HCT116 (cell line): ENCODE results near the gene UBA7. TPM values are rescaled to one million over a fixed set of nuclear protein-coding genes. Genes with fewer than 3 reads are reported as not detected.

Experiments used
- ATAC-seq: fragments of 200-7000 bp; cut with Tn5 transposase; 2 replicates; pipeline ENCODE4 v1.9.1; 2020; ENCODE audit warnings: mild to moderate bottlenecking, moderate library complexity
- BruUV-seq: library from RNA; stranded (reverse); fragments of 400-500 nt; replicated peaks from 2 replicates; lab custom pipeline; 2021; lab: Mats Ljungman, UMichigan
- CTCF ChIA-PET: fragments of 300-600 bp; sonication (Branson Sonifier 250); formaldehyde crosslinking; loops from one replicate; lab custom pipeline; 2021; ENCODE audit warnings: antibody characterized with exemption; lab: Charles Lee
- POLR2A ChIA-PET: fragments of 300-600, 350-600 bp; sonication (Branson Sonifier 250); formaldehyde crosslinking; loops from one replicate; lab custom pipeline; 2021; ENCODE audit warnings: antibody characterized with exemption; lab: Charles Lee
- RAD21 ChIA-PET, 2 experiments: fragments of 300-600 bp; sonication (Branson Sonifier 250); formaldehyde crosslinking; loops; one replicate each; lab custom pipeline; 2023; ENCODE audit warnings: low total read pairs in 2 of 2; ENCODE audit not compliant: uncharacterized antibody in 2 of 2, unreplicated experiment in 2 of 2, low non-redundant PET in 1 of 2; lab: Charles Lee
- DNase-seq: peaks from one replicate; pipeline ENCODE4 v3.0.0-alpha.2; 2010; ENCODE audit warnings: low read depth, low spot score
- H2AFZ ChIP-seq: fragments of 200-600 bp; shearing (Covaris generic), sonication (generic); 2 replicates; pipeline ENCODE4 v1.6.1; 2017; ENCODE audit warnings: low read depth, mixed run types, mixed read lengths, antibody characterized with exemption, low read length; ENCODE audit not compliant: poor library complexity, severe bottlenecking
- H3K27ac ChIP-seq: 2 replicates; pipeline ENCODE4 v1.5.1; 2012; ENCODE audit warnings: low read depth, low read length
- H3K27me3 ChIP-seq: fragments of 200-600 bp; sonication (generic); 2 replicates; pipeline ENCODE4 v1.6.1; 2016; ENCODE audit warnings: mixed run types, low read length, mixed read lengths; ENCODE audit not compliant: insufficient read depth
- H3K36me3 ChIP-seq, 2 experiments: fragments of 200-500 bp in 1 of 2; fragments of 200-600 bp in 1 of 2; sonication (Bioruptor generic) in 1 of 2; sonication (generic) in 1 of 2; 2 replicates each; pipeline versions ENCODE4 v1.5.1 to v1.6.1; 2014 to 2016; ENCODE audit warnings: low read length in 2 of 2, inconsistent platforms in 1 of 2, mixed read lengths in 1 of 2, mixed run types in 1 of 2; ENCODE audit not compliant: insufficient read depth in 2 of 2, control insufficient read depth in 1 of 2
- H3K4me1 ChIP-seq, 2 experiments: fragments of 200-600 bp in 1 of 2; sonication (generic) in 1 of 2; 2 replicates each; pipeline versions ENCODE4 v1.5.1 to v1.6.1; 2012 to 2017; ENCODE audit warnings: low read length in 2 of 2, inconsistent platforms in 1 of 2, mild to moderate bottlenecking in 1 of 2, mixed read lengths in 1 of 2, mixed run types in 1 of 2, moderate library complexity in 1 of 2; ENCODE audit not compliant: insufficient read depth in 2 of 2, control insufficient read depth in 1 of 2
- H3K4me2 ChIP-seq: fragments of 200-600 bp; sonication (generic); 2 replicates; pipeline ENCODE4 v1.6.1; 2017; ENCODE audit warnings: mixed run types, low read length, mixed read lengths
- H3K4me3 ChIP-seq, 2 experiments: fragments of 200-600 bp in 1 of 2; sonication (generic) in 1 of 2; replicated peaks in 1 of 2; 2 replicates each; pipeline ENCODE4 v1.5.1; 2011 to 2016; ENCODE audit warnings: low read length in 2 of 2, control low read depth in 1 of 2, low read depth in 1 of 2, mild to moderate bottlenecking in 1 of 2, mixed read lengths in 1 of 2, mixed run types in 1 of 2
- H3K79me2 ChIP-seq: fragments of 200-600 bp; sonication (generic); 2 replicates; pipeline ENCODE4 v1.6.1; 2017; ENCODE audit warnings: mild to moderate bottlenecking, mixed run types, low read length, moderate library complexity, mixed read lengths; ENCODE audit not compliant: insufficient read depth
- H3K9ac ChIP-seq: fragments of 200-600 bp; sonication (generic); 2 replicates; pipeline ENCODE4 v1.6.1; 2016; ENCODE audit warnings: low read length, mixed read lengths
- H3K9me2 ChIP-seq: fragments of 200-600 bp; sonication (generic), shearing (Covaris generic); 2 replicates; pipeline ENCODE4 v1.6.1; 2017; ENCODE audit warnings: mixed run types, mild to moderate bottlenecking, moderate library complexity; ENCODE audit not compliant: insufficient read depth
- H3K9me3 ChIP-seq, 2 experiments: fragments of 200-500 bp in 1 of 2; fragments of 200-600 bp in 1 of 2; sonication (Bioruptor generic) in 1 of 2; sonication (generic) in 1 of 2; 2 replicates each; pipeline ENCODE4 v1.6.1; 2014 to 2017; ENCODE audit warnings: low read length in 2 of 2, mixed read lengths in 2 of 2, inconsistent platforms in 1 of 2, low read depth in 1 of 2, mild to moderate bottlenecking in 1 of 2, mixed run types in 1 of 2, moderate library complexity in 1 of 2; ENCODE audit not compliant: control insufficient read depth in 1 of 2, insufficient read depth in 1 of 2
- H4K20me1 ChIP-seq: fragments of 200-600 bp; sonication (generic), shearing (Covaris generic); 2 replicates; pipeline ENCODE4 v1.6.1; 2017; ENCODE audit warnings: mixed run types, mild to moderate bottlenecking, moderate library complexity; ENCODE audit not compliant: insufficient read depth
- ELF1 ChIP-seq: IDR thresholded peaks from 2 replicates; pipeline ENCODE4 v1.6.1; 2012; ENCODE audit warnings: low read depth, borderline replicate concordance
- ZBTB33 ChIP-seq: IDR thresholded peaks from 2 replicates; pipeline ENCODE4 v1.6.1; 2011; ENCODE audit warnings: mild to moderate bottlenecking, low read length, moderate library complexity; ENCODE audit not compliant: insufficient replicate concordance; ENCODE audit errors: extremely low read depth
- intact Hi-C: fragments of 100-400 bp; cut with micrococcal nuclease; formaldehyde crosslinking; loops from 2 replicates; pipeline ENCODE4 v1.10.0; 2022
- total RNA-seq: library from RNA; stranded (reverse); gene quantifications from one replicate; pipeline ENCODE4 v1.2.1, GENCODE V29; 2021; ENCODE audit not compliant: unreplicated experiment

UBA7 gene
- total RNA-seq, 1 experiment from 2014 or later = 2.6 TPM

GRCh38 chr3:49793486-49794085, 20.2 kb downstream of the UBA7 start:
- no peak overlapping the region for H3K4me2 ChIP-seq
- CTCF ChIA-PET = no interaction called here

More at GRCh38 chr3:49793486-49794085, 20.2 kb downstream of the UBA7 start:
- ATAC-seq (no peak), DNase-seq (no peak)
- Histone ChIP-seq H2AFZ (no peak overlapping the region), H3K27me3 (no peaks in the 10 kb centered on the region), H3K36me3 (no peaks in the 10 kb centered on the region), H3K4me3 (no peak overlapping the region), H3K79me2 (no peaks in the 10 kb centered on the region), H3K9me3 (no peaks in the 10 kb centered on the region), H4K20me1 (no peaks in the 10 kb centered on the region), H3K4me1 (peaks cover 0 to 1% of the 10 kb centered on the region in 2 experiments; a peak in 1 of 4 replicates), H3K9ac (no peak overlapping the region), H3K27ac (no peak overlapping the region), H3K9me2 (no peaks in the 10 kb centered on the region)
- no peak for TF ChIP-seq ELF1
- no peak for TF ChIP-seq ZBTB33
- intact Hi-C loops = no loop called here
- no TSS peak for BruUV-seq
- ChIA-PET RAD21 (no interaction called here), POLR2A (no interaction called here)
